Breast epithelium (tissue), 3 donors: Measurements from ENCODE around the gene MAP4K1.
A peak's percentile ranks its signal among the peaks of the same experiment; 100 is the strongest.

Experiments
- CTCF ChIP-seq, 3 donors: fragments of 450-650 bp; IDR thresholded peaks; one replicate each; pipeline ENCODE4 v1.5.1; 2016 to 2017; ENCODE audit warnings: antibody characterized with exemption in 3 of 3, mild to moderate bottlenecking in 3 of 3, moderate library complexity in 3 of 3
- POLR2A ChIP-seq: fragments of 450-650 bp; IDR thresholded peaks from one replicate; pipeline ENCODE4 v1.6.1; 2016; ENCODE audit warnings: antibody characterized with exemption, mild to moderate bottlenecking, moderate library complexity
- POLR2AphosphoS5 ChIP-seq, 3 donors: sonication (generic); formaldehyde crosslinking; IDR thresholded peaks; one replicate each; pipeline ENCODE4 v1.6.1; 2017; ENCODE audit warnings: antibody characterized with exemption in 3 of 3

GRCh38 chr19:38543807-38544568, 73.8 kb downstream of the MAP4K1 start:
- TF ChIP-seq CTCF (IDR thresholded peaks at IDR 0.05) = peak in 1 of 3 donors; percentile 53
- no peak for TF ChIP-seq POLR2AphosphoS5 (IDR thresholded peaks at IDR 0.05)
- no peak for TF ChIP-seq POLR2A
